Measurements from ENCODE around the gene COQ5. TPM values are rescaled to one million over a fixed set of nuclear protein-coding genes. Genes with fewer than 3 reads are reported as not detected.
"Not testable (repeated sequence)": the region's sequence is repeated elsewhere in the genome, so short reads cannot be mapped to it uniquely, and the experiment has no call there.

The COQ5 gene
- total RNA-seq, 1 experiment from 2014 or later, result 47.9 TPM

GRCh38 chr12:120529641-120530417 is 871 bp upstream of the COQ5 start:
- DNase-seq (ENCODE audit: low spot score), result peak; percentile 32

- DNase-seq (ENCODE audit: low spot score), result no peak
These were observed 6.4 kb downstream of the COQ5 start for GRCh38 chr12:120522568-120522967.

GRCh38 chr12:120519324-120519723 is 9.6 kb downstream of the COQ5 start:
- not testable (repeated sequence) for DNase-seq (ENCODE audit: low spot score)

GRCh38 chr12:120515496-120515895 is 13.5 kb downstream of the COQ5 start:
- no peak for DNase-seq (ENCODE audit: low spot score)

- no peak for DNase-seq (ENCODE audit: low spot score)
These were observed 15.0 kb downstream of the COQ5 start for GRCh38 chr12:120514002-120514401.

GRCh38 chr12:120508537-120508936 is 20.4 kb downstream of the COQ5 start:
- no peak for DNase-seq (ENCODE audit: low spot score)

GRCh38 chr12:120504587-120504986 is 24.4 kb downstream of the COQ5 start:
- no peak for DNase-seq (ENCODE audit: low spot score)

- DNase-seq (ENCODE audit: low spot score), result no peak
These were observed 28.4 kb downstream of the COQ5 start for GRCh38 chr12:120500581-120500980.

- no peak for DNase-seq (ENCODE audit: low spot score)
These were observed 30.0 kb downstream of the COQ5 start for GRCh38 chr12:120498870-120499515.

GRCh38 chr12:120497524-120498150 is 31.3 kb downstream of the COQ5 start:
- no peak for DNase-seq (ENCODE audit: low spot score)

- peak; percentile 23 for DNase-seq (ENCODE audit: low spot score)
These were observed 32.3 kb downstream of the COQ5 start for GRCh38 chr12:120496413-120497340.

- peak; percentile 94 for DNase-seq (ENCODE audit: low spot score)
These were observed 33.1 kb downstream of the COQ5 start, which contains the start of gene DYNLL1 for GRCh38 chr12:120495731-120496412. TSS of gene DYNLL1 (plus strand) at chr12:120496113. CDS start at chr12:120496422, 309 bp downstream.

- no peak for DNase-seq (ENCODE audit: low spot score)
These were observed 33.7 kb downstream of the COQ5 start for GRCh38 chr12:120495186-120495730.

GRCh38 chr12:120490833-120491512 is 38.0 kb downstream of the COQ5 start:
- DNase-seq (ENCODE audit: low spot score), result no peak

- no peak for DNase-seq (ENCODE audit: low spot score)
These were observed 38.6 kb downstream of the COQ5 start for GRCh38 chr12:120490325-120490724.

- DNase-seq (ENCODE audit: low spot score), result no peak
These were observed 39.9 kb downstream of the COQ5 start for GRCh38 chr12:120489018-120489417.

GRCh38 chr12:120488057-120488640 is 40.8 kb downstream of the COQ5 start:
- DNase-seq (ENCODE audit: low spot score), result no peak

- not testable (repeated sequence) for DNase-seq (ENCODE audit: low spot score)
These were observed 41.4 kb downstream of the COQ5 start for GRCh38 chr12:120487552-120487951.

- no peak for DNase-seq (ENCODE audit: low spot score)
These were observed 42.7 kb downstream of the COQ5 start for GRCh38 chr12:120485961-120486881.
